Esophagus muscularis mucosa (tissue), 3 donors: ENCODE data around the gene PRKAR1B.

Source experiments
- CTCF ChIP-seq, 3 experiments: fragments of 200-600 bp in 2 of 3; fragments of 450-650 bp in 1 of 3; sonication (generic) in 2 of 3; IDR thresholded peaks; one replicate each; pipeline ENCODE4 v1.5.1; 2017 to 2019; ENCODE audit warnings: antibody characterized with exemption in 3 of 3, mild to moderate bottlenecking in 2 of 3, moderate library complexity in 1 of 3
- POLR2A ChIP-seq: fragments of 450-650 bp; IDR thresholded peaks from one replicate; pipeline ENCODE4 v1.6.1; 2017; ENCODE audit warnings: antibody characterized with exemption, moderate library complexity, mild to moderate bottlenecking, low read depth

GRCh38 chr7:707296-708000 lies 19.6 kb downstream of the PRKAR1B start:
- no peak for TF ChIP-seq CTCF (IDR thresholded peaks at IDR 0.05)
- TF ChIP-seq POLR2A, result no peak
